K562 (cell line): Measurements from ENCODE around the gene NSMF. TPM values are rescaled to one million over a fixed set of nuclear protein-coding genes. Genes with fewer than 3 reads are reported as not detected.

Experiments
- ELK1 ChIP-seq: sonication (generic); formaldehyde crosslinking; IDR thresholded peaks from 2 replicates; pipeline ENCODE4 v1.8.1; 2022; ENCODE audit warnings: missing genetic modification reagents
- PCBP1 ChIP-seq: fragments of 200-400 bp; formaldehyde crosslinking; IDR thresholded peaks from 2 replicates; pipeline ENCODE4 v1.6.1; 2018; ENCODE audit warnings: mild to moderate bottlenecking, low read depth, low read length; ENCODE audit not compliant: poor library complexity, severe bottlenecking
- TFAP4 ChIP-seq: sonication (generic); formaldehyde crosslinking; IDR thresholded peaks from 2 replicates; pipeline ENCODE4 v1.8.0; 2022; ENCODE audit warnings: missing genetic modification reagents, mild to moderate bottlenecking, moderate library complexity, borderline replicate concordance
- UBTF ChIP-seq, 2 experiments: IDR thresholded peaks; 2 replicates each; pipeline ENCODE4 v1.6.1; 2012; ENCODE audit warnings: improper control_type of control experiment in 2 of 2, low read depth in 2 of 2, low read length in 2 of 2, borderline replicate concordance in 1 of 2
- ZBTB7A ChIP-seq: IDR thresholded peaks from 2 replicates; pipeline ENCODE4 v1.6.1; 2011; ENCODE audit warnings: low read depth, mild to moderate bottlenecking, low read length, moderate library complexity, borderline replicate concordance; ENCODE audit not compliant: control insufficient read depth
- ZNF3 ChIP-seq: fragments of 250-450 bp; sonication (Bioruptor Pico); IDR thresholded peaks from 2 replicates; pipeline ENCODE4 v1.5.0; 2021; ENCODE audit warnings: mild to moderate bottlenecking, moderate library complexity
- polyA plus RNA-seq, 8 experiments: library from polyadenylated mRNA; depleted of rRNA in 4 of 8; stranded (reverse) in 5 of 8; unstranded in 3 of 8; fragments of >200 nt; fragmentation: Nextera tagmentation in 2 of 8; fragmentation: Illumina TruSeq in 1 of 8; extraction: Ambion mirVana in 2 of 8; extraction: Trizol in 1 of 8; gene quantifications; 2 replicates each; pipeline versions ENCODE4 v1.2.1 to v1.2.3, GENCODE V29; 2011 to 2014; ENCODE audit warnings: inconsistent platforms in 1 of 8, missing spikeins in 1 of 8
- total RNA-seq, 7 experiments: library from RNA; depleted of rRNA in 6 of 7; stranded (reverse); fragments of >200 nt in 6 of 7; fragmentation: Illumina TruSeq in 2 of 7; extraction: Trizol in 2 of 7; gene quantifications; 2 replicates each; pipeline versions ENCODE4 v1.2.1 to v1.2.3, GENCODE V29; 2011 to 2021; ENCODE audit warnings: low replicate concordance in 1 of 7

The NSMF gene
- total and polyA plus RNA-seq, 9 of the 15 experiments (the other 6 are each of a cell fraction or from before 2014, with no cell fraction given) = 0.20 to 82.7 (median 29.3) TPM

GRCh38 chr9:137458194-137459151, 661 bp downstream of the NSMF start (continued):
- 0 out of 4 replicates have a peak, but pooled peaks of 1 of the 2 experiments have one; percentile 13 for TF ChIP-seq UBTF (IDR thresholded peaks at IDR 0.05; ENCODE audit: borderline replicate concordance in 1 of 2, low read depth in 2 of 2, low read length in 2 of 2)
- no peak for TF ChIP-seq ZNF3 (CRISPR knock-in tag)
- TF ChIP-seq TFAP4 (CRISPR knock-in tag) = peak; percentile 49; the same call in 1 of the 2 replicates
- peak; percentile 22; the same call in 1 of the 2 replicates for TF ChIP-seq ZBTB7A
- TF ChIP-seq ELK1 (CRISPR knock-in tag) = peak; percentile 25; the same call in 1 of the 2 replicates
- peak; percentile 18 for TF ChIP-seq PCBP1
- TF ChIP-seq, all 486 proteins: peak for 27
